ENCODE results near the gene TRIAP1. TPM values are rescaled to one million over a fixed set of nuclear protein-coding genes. Genes with fewer than 3 reads are reported as not detected.
"Not testable (repeated sequence)": the region's sequence is repeated elsewhere in the genome, so short reads cannot be mapped to it uniquely, and the experiment has no call there.

The TRIAP1 gene
- 19.9 TPM for total RNA-seq
- long read RNA-seq, transcript TRIAP1-202 (2 exons, 1,182 nt), result major isoform, 27 of 28 reads
- long read RNA-seq, partial matches to known transcripts, result 0 of 28 reads
- long read RNA-seq, other reads (novel, unspliced or antisense), result 0 of 28 reads

DNA sequence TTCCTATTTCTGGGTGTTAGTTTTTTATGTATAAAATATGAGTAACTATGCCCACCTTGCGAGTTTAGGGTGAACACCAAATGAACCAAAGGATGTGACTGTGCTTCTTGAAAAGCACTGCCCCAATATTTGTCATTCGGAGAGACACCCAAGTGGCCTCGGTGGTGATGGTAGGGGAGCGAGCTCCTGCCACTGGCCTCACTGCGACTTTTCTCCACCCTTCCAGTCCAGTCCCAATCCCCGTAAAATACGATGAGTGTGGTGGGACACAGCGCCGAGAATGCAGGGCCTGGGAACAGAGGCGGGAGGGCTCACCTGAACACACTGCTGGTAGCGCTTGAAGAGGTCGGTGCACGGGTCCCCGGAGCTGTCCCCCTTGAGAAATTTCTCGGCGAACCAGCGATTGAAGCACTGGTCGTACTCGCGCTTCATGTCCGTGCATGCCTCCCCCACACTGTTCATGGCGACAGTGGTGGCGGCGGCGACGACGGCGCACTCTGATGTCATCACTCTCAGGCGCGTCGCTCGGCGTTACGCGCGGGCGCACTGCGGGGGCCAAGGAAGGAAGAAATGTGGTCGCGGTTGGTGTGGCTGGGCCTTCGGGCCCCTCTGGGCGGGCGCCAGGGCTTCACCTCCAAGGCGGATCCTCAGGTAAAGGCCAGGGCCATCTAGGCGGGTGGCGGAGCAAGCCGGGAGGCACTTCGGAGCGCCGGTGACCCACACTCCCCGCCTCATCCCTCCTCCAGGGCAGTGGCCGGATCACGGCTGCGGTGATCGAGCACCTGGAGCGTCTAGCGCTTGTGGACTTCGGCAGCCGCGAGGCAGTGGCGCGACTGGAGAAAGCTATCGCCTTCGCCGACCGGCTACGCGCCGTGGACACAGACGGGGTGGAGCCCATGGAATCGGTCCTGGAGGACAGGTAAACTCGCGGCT is at the start of gene TRIAP1, which contains the start of gene GATC:
Gene TRIAP1, minus strand, starts transcription at position 474 of the 933 bp plus-strand sequence. Its CDS starts 12 bp downstream, at position 462.
Gene GATC, plus strand, starts transcription at position 534 of the 933 bp plus-strand sequence. Its CDS starts 37 bp downstream, at position 571.
- peak; percentile 95 for DNase-seq (ENCODE audit: low spot score)

DNA sequence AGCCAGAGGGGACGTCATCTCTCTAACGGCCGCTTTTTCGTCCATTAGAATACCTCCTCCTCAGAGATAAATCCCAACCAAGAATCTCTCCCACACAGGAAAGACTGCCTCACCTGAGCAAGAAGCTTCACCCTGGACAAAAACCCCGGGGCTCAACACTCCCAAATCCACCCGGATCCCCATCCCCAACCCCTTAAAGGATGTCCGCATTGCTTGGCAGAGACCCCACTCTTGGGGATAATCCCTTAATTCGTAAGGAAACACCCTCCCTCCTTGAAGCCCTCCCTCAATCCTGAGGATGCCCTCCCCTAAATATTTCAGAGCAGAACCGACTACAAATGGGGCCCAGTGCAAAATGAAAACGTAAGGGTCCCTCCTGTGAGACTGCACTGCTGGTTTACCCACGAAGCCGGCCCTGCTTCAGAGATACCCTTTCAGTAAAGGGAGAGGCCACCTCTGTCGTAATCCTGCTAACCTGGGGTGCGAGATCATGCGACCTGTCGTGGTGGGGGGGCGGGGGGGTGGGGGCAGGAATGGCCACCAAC is 49.1 kb upstream of the TRIAP1 start:
- no peak for DNase-seq (ENCODE audit: low spot score)

DNA sequence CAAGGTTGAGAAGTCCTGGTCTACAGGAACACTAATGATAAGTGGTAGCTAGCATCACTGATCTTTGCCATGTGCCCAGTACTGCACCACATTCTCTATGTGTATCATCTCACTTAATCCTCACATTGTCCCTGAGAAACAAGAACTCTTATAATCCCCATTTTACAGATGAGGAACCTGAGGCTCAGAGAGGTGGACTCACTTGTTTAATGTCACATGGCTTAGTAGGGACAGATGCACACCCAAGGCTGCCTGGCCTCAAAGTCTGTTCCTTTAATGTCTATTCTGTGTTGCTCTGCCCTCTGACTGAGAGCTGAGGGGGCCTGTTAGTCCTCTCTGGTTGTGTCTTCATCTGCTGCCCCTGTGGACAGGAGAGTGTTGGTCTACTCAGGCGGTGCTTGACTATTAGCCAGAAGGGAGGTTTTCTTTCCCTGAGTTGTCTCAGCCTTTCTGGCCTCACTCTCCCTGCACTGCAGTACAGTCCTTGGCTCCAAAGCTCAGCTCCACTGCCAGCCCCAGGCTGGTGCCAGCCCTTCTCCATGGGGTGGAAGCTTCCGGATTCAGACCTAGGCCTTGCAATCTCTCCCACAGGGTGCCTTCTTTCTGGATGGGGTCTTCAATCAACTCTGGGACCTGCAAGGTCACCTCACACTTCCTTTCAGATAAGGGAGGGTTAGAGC is 44.8 kb upstream of the TRIAP1 start:
- no peak for DNase-seq (ENCODE audit: low spot score)

GRCh38 chr12:120490325-120490724 is 44.1 kb upstream of the TRIAP1 start:
- no peak for DNase-seq (ENCODE audit: low spot score)

DNA sequence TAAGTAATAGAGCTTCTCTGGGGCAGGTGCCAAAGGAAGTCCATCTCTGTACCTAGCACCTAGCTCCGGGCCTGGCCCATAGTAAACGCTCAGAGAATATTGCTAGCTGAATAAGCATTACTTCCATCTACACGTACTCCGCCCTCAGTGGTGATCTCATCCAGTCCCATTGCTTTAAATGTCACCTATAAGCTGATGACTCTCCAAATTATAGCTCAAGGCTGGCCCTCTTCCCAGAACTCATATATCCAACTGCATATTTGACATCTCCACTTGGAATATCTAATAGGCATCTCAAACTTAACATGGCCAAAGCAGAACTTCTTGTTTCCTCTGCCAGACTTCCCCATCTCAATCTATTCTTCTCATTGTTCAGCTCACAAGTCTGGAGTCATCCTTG is 42.8 kb upstream of the TRIAP1 start:
- no peak for DNase-seq (ENCODE audit: low spot score)

GRCh38 chr12:120488057-120488640 is 42.0 kb upstream of the TRIAP1 start:
- no peak for DNase-seq (ENCODE audit: low spot score)

GRCh38 chr12:120487552-120487951 is 41.4 kb upstream of the TRIAP1 start:
- DNase-seq (ENCODE audit: low spot score), result not testable (repeated sequence)

- DNase-seq (ENCODE audit: low spot score), result no peak
These were observed 40.0 kb upstream of the TRIAP1 start for GRCh38 chr12:120485961-120486881.

GRCh38 chr12:120483621-120484020 is 37.4 kb upstream of the TRIAP1 start:
- no peak for DNase-seq (ENCODE audit: low spot score)

DNA sequence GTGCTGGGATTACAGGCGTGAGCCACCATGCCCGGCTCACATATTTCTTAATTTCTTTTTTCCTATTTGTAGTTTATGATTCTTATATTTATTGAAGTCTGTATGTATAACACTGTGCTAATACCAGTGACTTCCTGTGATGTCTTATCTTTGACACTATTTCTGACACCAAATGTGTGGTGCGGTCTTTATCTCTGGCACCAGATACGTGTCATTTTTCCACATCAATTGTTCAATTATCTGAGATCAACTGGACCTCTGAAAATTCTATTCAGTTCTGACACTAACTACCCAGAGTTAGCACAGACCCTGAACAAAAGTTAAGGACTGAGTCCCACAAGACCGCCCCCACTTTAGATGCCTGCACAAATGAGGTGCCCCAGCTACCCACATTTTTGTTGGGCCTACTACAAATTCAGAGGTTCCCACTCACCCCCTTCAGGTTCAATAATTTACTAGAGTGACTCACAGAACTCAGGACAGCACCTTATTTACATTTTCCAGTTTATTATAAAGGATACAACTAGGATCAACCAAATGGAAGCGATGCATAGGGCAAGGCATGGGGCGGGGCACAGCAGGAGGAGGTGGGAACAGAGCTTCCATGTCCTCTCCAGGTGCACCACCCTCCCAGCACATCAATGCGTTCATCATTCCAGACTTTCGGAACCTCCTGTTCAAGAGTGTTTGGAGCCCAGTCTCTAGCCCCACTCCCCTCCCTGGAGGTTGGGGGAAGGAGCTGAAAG is 35.0 kb upstream of the TRIAP1 start:
- no peak for DNase-seq (ENCODE audit: low spot score)

- no peak for DNase-seq (ENCODE audit: low spot score)
These were observed 34.0 kb upstream of the TRIAP1 start for GRCh38 chr12:120480211-120480610.

DNA sequence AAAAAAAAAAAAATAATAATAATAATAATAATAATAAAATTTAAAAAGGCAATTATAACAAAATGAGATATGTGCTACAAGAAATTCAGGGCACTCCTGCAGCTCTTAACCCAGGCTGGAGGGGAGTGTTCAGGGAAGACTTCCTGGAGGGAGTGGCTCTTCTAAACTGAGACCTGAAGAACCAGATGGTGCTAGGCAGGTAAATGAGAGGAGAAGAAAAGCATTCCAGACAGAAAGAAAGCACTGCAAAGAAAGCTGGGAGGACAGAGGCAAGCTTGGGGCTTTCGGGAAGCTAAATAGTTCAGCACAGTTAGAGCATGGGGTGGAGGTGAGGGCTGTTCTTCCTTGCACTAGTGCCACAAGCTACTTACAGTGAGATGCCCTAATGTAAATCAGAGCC is 33.3 kb upstream of the TRIAP1 start:
- DNase-seq (ENCODE audit: low spot score), result no peak

DNA sequence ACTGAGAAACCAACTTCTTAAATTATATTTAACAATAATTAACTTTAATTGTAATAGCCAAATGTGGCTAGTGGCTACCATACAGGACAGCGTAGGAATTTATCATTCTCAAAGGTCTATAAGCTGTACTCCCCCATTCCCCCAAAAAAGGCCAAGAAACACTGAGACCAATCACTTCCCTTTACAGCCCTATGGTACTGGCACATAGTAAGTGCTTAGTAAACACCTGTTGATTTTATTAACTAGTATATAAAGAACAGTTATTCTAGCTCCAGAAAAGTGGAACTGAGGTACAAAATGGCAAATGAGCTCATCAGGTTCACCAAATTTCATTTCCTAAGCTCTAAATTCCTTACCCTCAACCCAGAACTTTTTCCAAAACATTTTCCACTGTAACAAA is 29.5 kb upstream of the TRIAP1 start:
- no peak for DNase-seq (ENCODE audit: low spot score)

DNA sequence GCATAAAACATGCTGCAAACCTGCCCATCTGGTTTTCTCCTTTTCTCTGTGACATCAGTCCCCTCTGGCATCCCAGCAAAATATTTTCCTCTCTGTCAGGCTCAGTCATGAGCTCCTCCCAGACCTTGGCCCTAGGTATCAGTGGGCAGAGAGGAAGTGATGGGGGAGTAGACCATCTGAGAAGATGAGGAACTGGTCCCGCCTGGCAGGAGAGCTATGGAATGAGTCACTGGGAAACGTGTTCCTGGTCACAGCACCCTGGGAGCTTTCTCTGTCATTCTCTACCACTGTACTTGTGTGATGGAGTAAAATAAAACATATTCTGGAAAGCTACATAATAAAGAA is 28.4 kb upstream of the TRIAP1 start:
- DNase-seq (ENCODE audit: low spot score), result no peak

DNA sequence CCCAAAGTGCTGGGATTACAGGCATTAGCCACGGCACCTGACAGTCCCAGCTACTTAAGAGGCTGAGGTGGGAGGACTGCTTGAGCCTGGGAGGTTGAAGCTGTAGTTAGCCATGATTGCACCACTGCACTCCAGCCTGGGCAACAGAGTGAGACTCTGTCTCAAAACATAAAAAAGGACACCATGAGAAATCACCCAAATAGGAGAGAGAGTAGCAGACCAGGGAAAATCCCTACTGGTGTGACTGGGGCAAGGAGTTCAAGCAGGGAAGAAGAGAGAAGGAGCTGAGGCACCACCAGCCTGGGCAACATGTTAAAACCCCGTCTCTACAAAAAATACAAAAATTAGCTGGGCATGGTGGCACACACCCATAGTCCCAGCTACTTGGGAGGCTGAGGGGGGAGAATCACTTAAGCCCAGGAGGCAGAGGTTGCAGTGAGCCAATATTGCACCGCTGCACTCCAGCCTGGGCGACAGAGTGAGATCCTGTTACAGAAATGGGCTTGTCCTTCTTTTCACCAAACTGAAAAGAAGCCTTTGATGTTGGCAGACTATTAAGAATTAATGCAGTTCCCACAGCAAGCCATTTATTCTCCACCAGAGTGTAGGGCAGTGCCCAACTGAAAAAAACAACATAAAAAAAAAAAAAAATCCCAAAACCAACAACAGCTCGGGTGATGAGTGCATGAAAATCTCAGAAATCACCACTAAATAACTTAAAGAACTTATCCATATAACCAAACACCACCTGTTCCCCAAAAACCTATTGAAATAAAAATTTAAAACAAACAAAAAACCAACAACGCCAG is 27.8 kb upstream of the TRIAP1 start:
- no peak for DNase-seq (ENCODE audit: low spot score)

GRCh38 chr12:120472521-120472920 is 26.3 kb upstream of the TRIAP1 start:
- no peak for DNase-seq (ENCODE audit: low spot score)

DNA sequence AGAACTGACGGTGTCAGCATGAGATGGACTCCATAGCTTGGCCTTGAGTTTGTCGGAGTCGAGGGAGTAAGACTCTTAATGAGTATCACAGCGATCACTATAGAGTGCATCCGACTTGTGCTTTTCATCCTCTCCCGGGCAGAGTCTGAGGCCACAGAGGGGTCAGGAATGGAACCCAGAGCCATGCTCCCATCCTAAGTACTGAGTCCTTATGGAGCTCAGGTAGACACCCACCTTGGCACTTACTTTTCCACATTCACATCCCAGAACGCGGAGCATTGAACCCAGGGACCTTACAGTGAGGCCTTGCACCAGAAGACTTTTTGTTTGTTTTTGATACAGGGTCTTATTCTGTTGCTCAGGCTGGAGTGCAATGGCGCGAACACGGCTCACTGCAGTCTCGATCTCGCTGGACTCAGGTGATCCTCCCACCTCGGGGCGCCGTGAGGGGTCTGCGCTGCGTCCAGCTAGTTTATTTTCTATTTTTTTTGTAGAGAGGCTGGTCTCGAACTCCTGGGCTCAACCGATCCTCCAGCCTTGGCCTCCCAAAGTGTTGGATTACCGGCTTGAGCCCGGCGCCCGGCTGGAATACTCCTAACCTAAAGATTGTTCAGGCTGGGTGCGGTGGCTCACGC is 24.1 kb upstream of the TRIAP1 start:
- no peak for DNase-seq (ENCODE audit: low spot score)

- DNase-seq (ENCODE audit: low spot score), result peak; percentile 99
These were observed 23.4 kb upstream of the TRIAP1 start, which contains the start of gene SRSF9 for GRCh38 chr12:120469450-120470149. Gene SRSF9, minus strand, starts transcription at chr12:120469748. Its CDS starts 139 bp downstream, at chr12:120469609.

Data from mesenteric fat pad (tissue), 1 donor.